Measurements from ENCODE around the gene ASAP2.

DNA sequence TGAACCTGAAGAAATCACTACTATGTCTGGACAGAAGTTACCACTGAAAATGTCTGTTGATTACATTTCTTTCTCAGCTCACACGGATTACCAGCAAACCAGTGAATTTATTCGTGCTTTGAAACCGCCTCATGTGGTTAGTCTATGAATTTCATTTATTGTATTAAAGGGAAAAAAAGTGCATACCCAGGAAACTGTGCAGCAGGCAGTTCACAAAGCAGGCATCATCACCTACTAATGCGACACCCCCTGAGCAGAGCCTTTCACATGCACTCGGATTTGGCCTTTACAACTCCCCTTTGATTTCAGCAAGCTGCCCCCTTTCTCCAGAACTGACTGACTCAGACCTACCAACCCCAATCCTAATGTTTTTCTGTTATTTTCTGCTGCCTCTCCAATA lies 236.9 kb downstream of the ASAP2 start:
- no peak for TF ChIP-seq CTCF (IDR thresholded peaks at IDR 0.05; ENCODE audit: low read length)
- no peak for TF ChIP-seq EZH2 (optimal IDR thresholded peaks at IDR 0.05; ENCODE audit: low read depth, low read length)
